ENCODE results near the gene STK33.
A peak's percentile ranks its signal among the peaks of the same experiment; 100 is the strongest.

STK33 gene

DNA sequence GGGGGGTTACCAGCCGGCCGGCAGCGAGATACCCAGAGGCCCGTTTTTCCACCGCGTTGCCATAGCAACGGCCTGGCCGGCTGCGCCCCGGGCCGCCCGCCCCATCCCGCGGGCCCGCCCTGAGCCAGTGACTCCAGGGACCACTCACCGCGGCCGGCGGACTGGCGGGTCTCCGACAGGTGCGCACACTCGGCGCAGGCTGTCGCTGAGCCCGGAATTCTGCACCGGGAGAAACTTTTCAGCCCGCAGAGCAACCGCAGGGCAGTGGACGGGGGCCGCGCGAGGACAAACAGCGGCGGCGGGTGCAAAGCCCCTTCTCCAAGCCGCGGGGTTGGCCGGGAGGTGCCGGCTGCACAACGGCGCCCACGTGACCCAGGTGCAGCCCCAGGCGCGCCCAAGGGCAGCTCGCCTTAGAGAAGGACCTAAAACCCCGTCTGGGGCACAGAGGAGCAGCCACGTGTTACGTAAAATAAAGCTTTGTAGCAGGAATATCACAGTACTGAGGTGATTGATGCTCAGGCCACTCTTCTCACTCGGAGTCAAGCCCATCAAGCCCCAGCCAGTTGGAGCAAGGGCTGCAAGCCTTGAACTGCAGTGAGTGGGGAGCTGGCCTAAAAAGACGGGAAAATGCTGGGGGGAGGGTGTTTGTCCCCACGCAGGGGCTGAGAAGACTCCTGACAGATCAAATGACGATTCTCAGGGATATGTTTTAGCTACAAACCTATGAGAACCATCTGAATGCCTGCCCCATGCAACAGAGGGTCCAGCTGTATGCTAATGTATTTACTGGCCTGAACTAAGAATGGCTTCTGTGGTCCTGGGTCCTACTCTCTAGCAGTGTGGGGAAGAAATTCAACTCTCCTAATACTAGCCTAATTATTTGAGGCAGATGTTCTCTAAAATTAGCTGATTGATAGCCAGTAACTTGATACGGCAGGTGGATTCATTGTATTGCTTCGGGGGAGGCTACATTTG, at the start of gene STK33:
Gene STK33 (minus strand): TSS at position 294 of the 975 bp plus-strand sequence. CDS start 119,323 bp downstream, outside the sequence.
- Mint-ChIP-seq H3K4me1 (ENCODE audit: low read depth) (peaks cover 6% of the 10 kb centered on the region), H3K27me3 (peaks cover 37% of the 10 kb centered on the region), H3K9me3 (ENCODE audit: low read depth) (no peaks in the 10 kb centered on the region), H3K36me3 (peaks cover 2% of the 10 kb centered on the region), H3K27ac (peak within 1 kb of the TSS; percentile 13), H3K4me3 (peak within 1 kb of the TSS; percentile 88)

- H3K4me1 Mint-ChIP-seq (ENCODE audit: low read depth), result no peaks in the 10 kb centered on the region
- H3K4me3 Mint-ChIP-seq, result no peak overlapping the region
- no peaks in the 10 kb centered on the region for H3K9me3 Mint-ChIP-seq (ENCODE audit: low read depth)
- no peaks in the 10 kb centered on the region for H3K27me3 Mint-ChIP-seq
- H3K27ac Mint-ChIP-seq, result no peak overlapping the region
- H3K36me3 Mint-ChIP-seq, result peaks cover 26% of the 10 kb centered on the region
These were observed 48.3 kb upstream of the STK33 start for GRCh38 chr11:8642196-8642841.

DNA sequence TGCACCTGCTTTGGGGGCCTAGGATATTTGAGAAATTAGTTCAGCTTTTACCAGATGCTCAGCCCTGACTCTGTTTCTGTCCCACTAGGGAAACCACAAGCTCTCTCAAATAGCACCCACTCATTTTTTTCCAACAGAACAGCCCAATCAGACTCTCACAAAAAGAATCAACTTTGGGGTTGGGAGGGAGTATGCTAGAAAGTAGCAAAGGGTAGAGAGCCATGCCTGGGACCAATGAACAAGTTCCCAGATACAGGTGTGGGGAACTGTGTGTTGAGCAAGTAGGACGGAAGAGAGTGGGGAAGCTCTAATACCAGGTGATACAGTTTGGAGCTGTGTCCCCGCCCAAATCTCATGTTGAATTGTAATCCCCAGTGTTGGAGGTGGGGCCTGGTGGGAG, 47.3 kb upstream of the STK33 start:
- Mint-ChIP-seq H3K36me3 (peaks cover 31% of the 10 kb centered on the region), H3K4me1 (ENCODE audit: low read depth) (no peaks in the 10 kb centered on the region), H3K4me3 (no peak overlapping the region), H3K9me3 (ENCODE audit: low read depth) (peaks cover 7% of the 10 kb centered on the region), H3K27me3 (no peaks in the 10 kb centered on the region), H3K27ac (no peak overlapping the region)

GRCh38 chr11:8640267-8640906, 46.4 kb upstream of the STK33 start:
- Mint-ChIP-seq H3K4me3 (no peak overlapping the region), H3K36me3 (peaks cover 37% of the 10 kb centered on the region)

GRCh38 chr11:8639655-8640054, 45.6 kb upstream of the STK33 start:
- H3K27ac Mint-ChIP-seq, result no peak overlapping the region
- H3K4me1 Mint-ChIP-seq (ENCODE audit: low read depth), result no peaks in the 10 kb centered on the region
- H3K4me3 Mint-ChIP-seq, result no peak overlapping the region
- peaks cover 37% of the 10 kb centered on the region for H3K36me3 Mint-ChIP-seq
- H3K27me3 Mint-ChIP-seq, result no peaks in the 10 kb centered on the region
- H3K9me3 Mint-ChIP-seq (ENCODE audit: low read depth), result peaks cover 10% of the 10 kb centered on the region

More at GRCh38 chr11:8640267-8640906, 46.4 kb upstream of the STK33 start:
- no peaks in the 10 kb centered on the region for H3K27me3 Mint-ChIP-seq
- H3K9me3 Mint-ChIP-seq (ENCODE audit: low read depth), result peaks cover 10% of the 10 kb centered on the region
- H3K27ac Mint-ChIP-seq, result no peak overlapping the region
- H3K4me1 Mint-ChIP-seq (ENCODE audit: low read depth), result no peaks in the 10 kb centered on the region

DNA sequence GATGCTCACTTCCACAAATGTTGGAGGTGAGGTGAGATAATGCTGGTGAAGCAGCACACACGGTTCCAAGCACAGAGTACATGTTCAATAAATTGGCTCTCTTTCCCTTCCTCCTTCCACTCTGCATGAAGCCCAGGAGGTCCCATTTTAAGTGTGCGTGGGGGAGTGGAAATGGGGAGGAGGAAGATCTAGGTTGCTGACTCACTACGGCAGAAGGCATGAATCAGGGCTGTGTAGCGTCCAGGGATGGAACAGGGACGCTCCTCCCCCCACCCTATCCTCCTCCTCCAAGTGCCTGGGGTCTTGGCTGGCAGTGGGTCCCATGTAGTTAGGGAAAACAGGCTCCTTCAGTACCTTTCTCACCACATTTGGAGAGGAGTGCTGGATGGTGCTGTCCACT, 44.3 kb upstream of the STK33 start:
- H3K27me3 Mint-ChIP-seq, result no peaks in the 10 kb centered on the region
- peaks cover 37% of the 10 kb centered on the region for H3K36me3 Mint-ChIP-seq
- no peaks in the 10 kb centered on the region for H3K4me1 Mint-ChIP-seq (ENCODE audit: low read depth)
- no peak overlapping the region for H3K27ac Mint-ChIP-seq
- H3K9me3 Mint-ChIP-seq (ENCODE audit: low read depth), result peaks cover 10% of the 10 kb centered on the region
- no peak overlapping the region for H3K4me3 Mint-ChIP-seq

DNA sequence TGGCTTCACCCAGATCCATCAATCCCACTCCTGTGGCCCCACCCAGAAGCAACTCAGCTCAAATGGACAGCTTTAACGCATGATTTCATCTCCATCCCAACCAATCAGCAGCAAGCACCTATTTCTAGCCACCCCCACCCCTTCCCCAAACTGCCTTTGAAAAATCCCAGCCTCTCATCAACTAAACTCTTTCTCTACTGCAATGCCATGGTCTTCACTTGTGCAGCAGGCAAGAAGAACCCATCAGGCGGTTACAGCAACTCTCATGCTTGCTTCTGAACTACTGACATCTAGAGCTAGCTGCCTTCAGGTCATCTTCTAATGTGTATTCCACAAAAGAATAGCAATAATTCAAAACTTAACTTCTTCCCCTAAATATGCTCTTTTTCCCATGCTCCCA, 42.1 kb upstream of the STK33 start:
- Mint-ChIP-seq H3K9me3 (ENCODE audit: low read depth) (peaks cover 10% of the 10 kb centered on the region), H3K27ac (no peak overlapping the region), H3K4me1 (ENCODE audit: low read depth) (no peaks in the 10 kb centered on the region), H3K36me3 (peaks cover 38% of the 10 kb centered on the region), H3K27me3 (no peaks in the 10 kb centered on the region), H3K4me3 (no peak overlapping the region)

DNA sequence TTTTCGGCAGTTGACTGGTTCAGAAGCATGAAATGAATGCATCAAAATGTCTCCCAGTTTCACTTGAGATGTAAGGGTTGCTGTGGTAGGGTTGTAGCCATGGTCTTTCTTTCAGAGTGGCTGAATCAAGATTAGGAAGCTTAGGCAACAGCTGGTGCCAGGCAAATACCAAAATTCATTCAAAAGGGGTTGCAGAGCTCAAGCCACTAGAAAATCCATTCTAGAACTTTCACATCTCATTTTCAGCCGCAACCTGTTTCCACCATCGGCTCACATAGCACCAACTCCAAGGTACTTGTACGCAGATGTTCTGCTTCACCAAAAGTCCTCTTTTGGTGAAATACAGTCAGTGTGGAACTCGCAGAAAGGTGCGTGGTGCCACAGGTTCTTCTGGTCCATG, 40.5 kb upstream of the STK33 start:
- H3K4me1 Mint-ChIP-seq (ENCODE audit: low read depth), result no peaks in the 10 kb centered on the region
- H3K27me3 Mint-ChIP-seq, result no peaks in the 10 kb centered on the region
- peaks cover 10% of the 10 kb centered on the region for H3K9me3 Mint-ChIP-seq (ENCODE audit: low read depth)
- no peak overlapping the region for H3K4me3 Mint-ChIP-seq
- H3K27ac Mint-ChIP-seq, result no peak overlapping the region
- peaks cover 37% of the 10 kb centered on the region for H3K36me3 Mint-ChIP-seq

DNA sequence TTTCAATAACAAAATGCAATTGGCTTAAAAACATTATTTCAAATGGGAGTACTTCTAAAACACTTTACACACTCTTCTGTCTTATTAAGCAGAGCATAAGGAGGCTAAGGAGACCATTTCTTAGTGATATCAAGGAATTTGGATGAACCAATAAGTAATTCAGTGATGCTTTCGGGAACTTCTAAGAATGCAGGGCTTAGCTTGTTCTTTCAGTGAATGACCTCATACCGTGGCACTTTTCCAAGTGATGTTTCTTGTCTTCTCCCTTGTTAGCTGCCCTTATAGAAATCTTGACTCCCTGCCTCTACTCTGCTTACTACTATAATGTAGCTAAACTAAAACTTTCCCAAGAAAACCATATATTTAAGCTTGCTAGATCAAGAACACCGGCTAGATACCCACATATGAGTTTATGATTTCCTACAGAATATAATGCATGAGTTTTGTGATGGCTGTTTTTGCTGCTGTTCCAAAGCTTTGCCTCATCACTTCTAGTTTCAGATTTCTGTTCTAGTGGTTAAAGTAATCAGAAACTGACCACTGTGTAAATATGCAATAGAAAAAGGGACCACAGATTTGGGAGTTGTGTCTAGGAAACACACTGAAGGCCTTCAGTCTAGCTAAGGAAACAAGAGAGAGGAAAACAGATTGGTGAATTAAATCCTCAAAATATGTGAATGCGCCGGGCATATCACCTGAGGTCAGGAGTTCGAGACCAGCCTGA, 37.5 kb upstream of the STK33 start:
- no peaks in the 10 kb centered on the region for H3K27me3 Mint-ChIP-seq
- no peak overlapping the region for H3K27ac Mint-ChIP-seq
- H3K36me3 Mint-ChIP-seq, result peaks cover 21% of the 10 kb centered on the region
- H3K4me1 Mint-ChIP-seq (ENCODE audit: low read depth), result no peaks in the 10 kb centered on the region
- H3K4me3 Mint-ChIP-seq, result no peak overlapping the region
- H3K9me3 Mint-ChIP-seq (ENCODE audit: low read depth), result peaks cover 5% of the 10 kb centered on the region

GRCh38 chr11:8624698-8625097, 30.7 kb upstream of the STK33 start:
- Mint-ChIP-seq H3K36me3 (peaks cover 11% of the 10 kb centered on the region), H3K4me1 (ENCODE audit: low read depth) (no peaks in the 10 kb centered on the region), H3K27ac (no peak overlapping the region), H3K27me3 (no peaks in the 10 kb centered on the region), H3K4me3 (no peak overlapping the region), H3K9me3 (ENCODE audit: low read depth) (no peaks in the 10 kb centered on the region)

DNA sequence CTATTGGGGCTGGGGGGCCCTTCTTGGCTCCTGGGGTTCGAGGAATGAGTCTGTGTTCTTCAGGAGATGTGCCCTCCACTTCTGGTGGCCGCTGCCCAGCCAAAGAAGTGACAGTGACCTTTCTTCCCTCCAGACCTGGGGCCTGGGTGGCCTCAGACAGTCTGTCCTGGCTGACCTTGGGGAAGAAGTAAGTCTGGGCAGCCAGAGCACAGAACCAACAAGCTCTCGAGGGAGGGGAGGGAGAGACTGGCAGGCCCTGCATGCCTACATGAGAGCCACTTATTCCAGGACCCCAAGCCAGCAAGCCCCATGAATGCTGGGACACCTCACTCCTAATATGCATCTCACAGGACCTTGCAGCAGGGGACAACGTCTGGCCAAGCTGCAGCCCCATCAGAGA, 27.1 kb upstream of the STK33 start:
- Mint-ChIP-seq H3K36me3 (peaks cover 23% of the 10 kb centered on the region), H3K27ac (no peak overlapping the region), H3K27me3 (no peaks in the 10 kb centered on the region), H3K4me1 (ENCODE audit: low read depth) (no peaks in the 10 kb centered on the region), H3K4me3 (no peak overlapping the region), H3K9me3 (ENCODE audit: low read depth) (no peaks in the 10 kb centered on the region)

- no peaks in the 10 kb centered on the region for H3K9me3 Mint-ChIP-seq (ENCODE audit: low read depth)
- H3K4me3 Mint-ChIP-seq, result no peak overlapping the region
- no peaks in the 10 kb centered on the region for H3K27me3 Mint-ChIP-seq
- H3K27ac Mint-ChIP-seq, result no peak overlapping the region
- no peaks in the 10 kb centered on the region for H3K4me1 Mint-ChIP-seq (ENCODE audit: low read depth)
- peaks cover 19% of the 10 kb centered on the region for H3K36me3 Mint-ChIP-seq
These were observed 23.0 kb upstream of the STK33 start for GRCh38 chr11:8617063-8617462.

DNA sequence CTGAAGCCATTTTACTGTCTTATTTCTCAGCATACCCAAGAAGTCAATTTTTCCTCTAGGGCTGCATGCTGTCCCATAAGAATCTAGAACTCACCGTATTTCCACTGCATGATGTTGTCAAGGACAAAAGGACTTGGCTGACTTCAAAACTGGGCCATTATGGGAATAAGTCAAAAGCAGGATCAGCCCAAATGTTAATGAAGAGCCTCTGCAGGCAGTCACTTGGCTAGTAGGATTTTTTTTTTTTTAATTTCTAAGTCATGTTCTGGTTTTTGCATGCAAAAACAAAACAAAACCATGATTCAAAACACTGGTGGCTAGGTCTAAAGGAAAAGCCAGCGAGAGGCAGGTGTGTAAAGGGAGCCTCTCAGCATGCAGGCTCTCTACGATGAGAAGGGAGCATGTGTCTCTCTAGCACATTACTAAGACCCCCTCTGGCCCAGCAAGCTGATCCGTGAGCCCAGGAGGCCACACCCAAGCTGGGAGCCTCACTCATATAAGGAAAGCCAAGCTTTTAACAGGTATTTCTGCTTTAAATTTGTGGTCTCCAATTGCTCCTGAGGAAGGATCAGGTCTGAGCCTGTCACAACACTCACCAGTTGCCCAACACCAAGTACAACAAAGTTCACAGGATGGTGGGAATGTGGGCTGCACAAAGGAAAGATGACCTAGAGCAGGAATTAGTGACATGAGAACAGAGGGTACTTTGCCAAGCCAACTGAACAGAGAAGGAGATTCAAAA, 21.4 kb upstream of the STK33 start:
- Mint-ChIP-seq H3K36me3 (peaks cover 19% of the 10 kb centered on the region), H3K4me1 (ENCODE audit: low read depth) (peaks cover 4% of the 10 kb centered on the region), H3K4me3 (no peak overlapping the region), H3K27ac (no peak overlapping the region), H3K27me3 (no peaks in the 10 kb centered on the region), H3K9me3 (ENCODE audit: low read depth) (no peaks in the 10 kb centered on the region)

GRCh38 chr11:8614497-8614896, 20.5 kb upstream of the STK33 start:
- H3K9me3 Mint-ChIP-seq (ENCODE audit: low read depth), result no peaks in the 10 kb centered on the region
- H3K36me3 Mint-ChIP-seq, result peaks cover 18% of the 10 kb centered on the region
- no peak overlapping the region for H3K27ac Mint-ChIP-seq
- no peak overlapping the region for H3K4me3 Mint-ChIP-seq
- no peaks in the 10 kb centered on the region for H3K27me3 Mint-ChIP-seq
- peaks cover 6% of the 10 kb centered on the region for H3K4me1 Mint-ChIP-seq (ENCODE audit: low read depth)
